GM10847 (cell line): ENCODE results near the gene KIF18B.

Experiments used
- POLR2A ChIP-seq: IDR thresholded peaks from 2 replicates; pipeline ENCODE4 v1.6.1; 2011; ENCODE audit not compliant: insufficient read length; ENCODE audit errors: extremely low read depth

The KIF18B gene

DNA sequence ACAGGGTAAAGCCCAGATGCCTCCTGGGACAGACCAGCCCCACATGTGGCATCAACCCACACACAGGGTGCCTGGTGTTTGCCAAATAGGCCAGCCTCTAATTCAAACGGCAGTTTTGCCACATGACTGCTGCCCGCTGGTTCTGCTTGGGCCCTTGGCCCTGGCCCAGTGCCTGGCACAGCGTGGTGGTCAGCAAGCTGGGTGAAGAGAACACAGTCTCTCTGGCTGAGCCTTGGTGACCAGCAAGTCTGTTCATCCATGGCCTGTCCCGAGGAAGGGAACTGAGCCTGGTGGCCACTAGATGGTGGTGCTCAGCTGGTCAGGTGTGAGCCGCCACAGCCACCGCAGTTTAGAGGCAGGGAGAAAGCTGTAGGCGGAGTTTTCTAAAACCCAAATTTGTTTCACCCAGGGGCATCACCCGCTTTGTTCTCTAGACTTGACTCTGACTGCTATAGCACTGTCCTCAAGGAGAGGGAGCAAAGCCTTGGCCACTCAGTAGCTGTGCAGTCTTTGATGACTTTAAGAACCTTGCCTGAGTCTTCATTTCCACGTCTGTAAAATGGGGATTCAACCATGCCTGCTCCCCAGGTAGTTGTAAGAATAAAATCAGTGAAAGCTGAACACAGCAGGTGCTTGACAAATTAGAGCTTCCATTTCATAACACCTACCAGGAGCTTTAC lies 27.5 kb downstream of the KIF18B start:
- no peak for TF ChIP-seq POLR2A

DNA sequence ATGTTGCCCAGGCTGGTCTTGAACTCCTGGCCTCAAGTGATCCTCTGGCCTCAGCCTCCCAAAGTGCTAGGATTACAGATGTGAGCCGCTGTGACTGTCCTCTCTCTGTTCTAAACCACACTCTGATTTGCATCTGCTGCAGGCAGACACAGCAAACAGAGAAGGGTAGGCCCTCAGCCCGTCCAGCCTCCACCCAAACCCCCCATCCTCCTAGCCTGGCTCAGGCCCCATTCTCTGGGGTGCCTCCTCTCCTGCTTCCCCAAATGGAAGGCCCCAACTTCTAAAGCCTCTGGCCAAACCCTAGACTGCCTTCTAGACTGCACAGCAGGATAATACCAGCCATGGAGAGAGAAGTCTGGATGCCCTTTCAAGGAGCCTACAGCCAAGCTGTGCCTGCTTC lies 28.2 kb downstream of the KIF18B start:
- TF ChIP-seq POLR2A = no peak

DNA sequence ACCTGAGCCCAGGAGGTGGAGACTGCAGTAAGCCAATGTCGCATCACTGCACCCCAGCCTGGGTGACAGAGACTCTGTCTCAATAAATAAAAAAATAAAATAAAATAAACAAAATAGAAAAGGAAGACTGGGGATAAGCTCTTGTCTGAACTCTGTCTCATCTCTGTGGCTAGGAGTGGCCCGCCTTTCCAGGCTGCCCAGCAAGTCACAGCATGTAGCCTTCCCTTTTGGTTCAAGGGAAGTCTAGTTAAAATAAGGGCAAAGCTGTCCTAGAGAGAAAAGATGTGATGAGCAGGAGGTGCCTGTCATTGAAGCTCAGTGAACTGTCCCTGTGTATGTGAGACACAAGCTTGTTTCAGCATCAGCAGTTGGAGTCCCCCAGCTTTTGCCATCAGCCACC lies 29.6 kb downstream of the KIF18B start:
- no peak for TF ChIP-seq POLR2A

DNA sequence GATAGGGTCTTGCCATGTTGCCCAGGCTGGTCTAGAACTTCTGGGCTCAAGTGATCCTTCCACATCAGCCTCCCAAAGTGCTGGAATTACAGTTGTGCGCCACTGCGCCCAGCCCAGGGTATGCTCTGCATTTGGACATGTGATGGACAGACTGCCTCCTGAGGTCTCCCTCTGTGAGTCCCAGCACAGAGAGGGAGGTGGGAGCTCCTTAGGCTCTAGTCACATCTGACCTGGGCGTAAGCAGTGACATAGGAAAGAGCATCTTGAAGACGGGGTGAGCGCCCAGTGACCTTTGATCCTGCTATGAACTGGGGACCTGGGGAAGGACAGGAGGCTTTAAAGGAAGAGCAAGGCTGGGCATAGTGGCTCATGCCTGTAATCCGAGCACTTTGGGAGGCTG lies 30.1 kb downstream of the KIF18B start:
- TF ChIP-seq POLR2A = no peak

DNA sequence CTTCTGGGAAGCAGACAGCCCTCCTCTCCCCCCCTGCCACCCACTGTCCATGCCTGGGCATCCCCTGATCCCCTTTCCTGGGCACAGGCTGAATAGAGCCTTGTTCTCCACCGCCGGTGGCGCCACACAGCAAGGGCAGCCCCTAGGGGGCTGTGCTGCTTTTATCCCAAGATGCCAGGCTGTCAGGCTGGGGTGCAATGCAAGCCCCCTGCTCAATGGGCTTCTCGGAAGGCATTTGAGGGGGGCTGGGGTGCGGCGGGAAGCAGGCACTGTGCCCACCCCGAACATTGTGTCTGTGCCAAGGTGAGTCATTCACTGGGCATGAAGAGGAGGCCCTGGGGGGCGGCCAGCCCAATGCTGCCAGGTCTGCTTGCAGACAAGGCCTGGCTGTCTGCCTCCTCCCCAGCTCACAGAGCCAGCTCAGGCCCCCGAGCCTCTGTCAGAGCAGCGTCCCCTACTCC lies 30.8 kb downstream of the KIF18B start:
- no peak for TF ChIP-seq POLR2A

DNA sequence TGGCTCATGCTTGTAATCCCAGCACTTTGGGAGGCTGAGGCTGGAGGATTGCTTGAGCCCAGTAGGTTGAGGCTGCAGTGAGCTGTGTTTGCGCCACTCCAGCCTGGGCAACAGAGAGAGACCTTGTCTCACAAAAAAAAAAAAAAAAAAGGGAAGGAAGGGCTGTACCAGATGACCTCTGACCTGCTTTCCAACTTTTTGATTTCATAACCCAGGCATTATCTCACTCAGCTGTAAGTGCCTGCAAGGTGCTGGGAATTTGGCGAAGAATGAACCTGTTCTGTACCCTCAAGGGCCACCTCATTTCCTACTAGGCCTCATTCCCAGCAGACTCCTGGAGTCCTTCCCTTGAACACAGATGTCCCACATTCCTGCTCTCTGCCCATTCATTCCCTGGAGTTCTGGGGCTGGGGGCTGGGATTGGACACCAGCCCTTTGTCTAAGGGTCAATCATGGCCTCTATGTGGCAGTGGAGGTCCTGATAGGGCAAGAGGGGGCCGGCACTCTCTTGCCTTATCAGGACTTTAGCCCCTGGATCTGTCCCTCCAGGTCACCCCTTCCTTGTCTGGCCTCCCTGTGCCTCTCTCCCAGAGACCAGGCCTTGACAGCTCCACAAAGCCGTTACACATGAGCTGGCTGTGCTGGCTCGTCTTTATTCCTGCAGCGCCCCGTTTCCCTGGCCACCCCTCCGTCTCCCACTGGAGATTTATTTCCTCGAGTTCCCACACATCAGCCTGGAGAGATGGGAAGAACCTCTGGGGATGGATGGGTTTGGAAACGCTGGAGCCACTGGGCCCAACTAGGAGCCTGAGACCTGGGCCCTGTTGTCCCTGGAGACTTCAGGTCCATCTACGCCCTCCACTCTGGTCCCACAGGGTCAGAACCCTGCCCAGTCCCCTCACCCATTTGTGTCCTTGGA lies 31.5 kb downstream of the KIF18B start:
- TF ChIP-seq POLR2A = no peak

DNA sequence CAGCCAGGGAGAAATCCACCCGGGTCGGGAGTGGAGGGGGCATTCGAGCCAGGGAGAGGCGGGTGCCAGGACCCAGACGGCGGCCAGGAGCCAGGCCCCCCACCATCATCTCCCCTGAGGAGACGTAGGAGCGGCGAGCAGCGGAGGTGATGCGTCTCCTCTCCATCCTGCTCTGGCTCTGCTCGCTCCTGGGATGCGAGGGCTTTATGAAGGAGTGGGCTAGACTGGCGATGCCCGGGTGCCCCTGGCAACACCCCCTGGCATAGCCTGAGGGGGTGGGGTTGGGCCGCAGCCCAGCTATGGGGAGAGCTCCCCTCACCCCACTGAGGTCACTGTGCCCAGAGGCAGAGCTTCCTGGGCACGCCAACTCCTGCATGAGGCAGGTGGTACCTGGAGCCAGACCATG lies 32.2 kb downstream of the KIF18B start, which contains the start of gene GFAP:
TSS of gene GFAP (minus strand) at position 180 of the 406 bp plus-strand sequence. CDS start at position 166, 14 bp downstream.
- no peak for TF ChIP-seq POLR2A

DNA sequence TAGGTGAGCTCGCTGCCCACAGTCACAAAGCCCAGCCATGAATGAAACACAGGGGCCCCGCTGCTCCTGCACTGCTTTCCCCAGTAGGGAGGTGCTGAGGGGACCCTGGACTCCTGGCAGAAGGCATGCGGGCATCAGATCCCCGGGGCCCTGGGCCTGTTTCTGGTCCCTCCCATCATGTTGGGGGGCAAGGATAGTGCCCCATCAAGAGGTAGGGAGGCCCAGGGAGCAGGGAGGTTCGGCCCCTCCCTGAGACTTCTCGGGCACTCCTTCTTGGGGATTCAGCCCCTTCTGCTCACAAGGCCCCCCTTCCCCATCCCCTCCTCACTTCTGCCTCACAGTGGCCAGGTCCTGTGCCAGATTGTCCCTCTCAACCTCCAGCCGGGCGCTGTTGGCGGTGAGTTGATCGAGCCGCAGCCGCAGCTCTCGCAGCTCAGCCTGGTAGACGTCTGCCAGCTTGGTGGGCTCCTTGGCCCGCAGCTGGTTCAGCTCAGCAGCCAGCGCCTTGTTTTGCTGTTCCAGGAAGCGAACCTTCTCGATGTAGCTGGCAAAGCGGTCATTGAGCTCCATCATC lies 32.8 kb downstream of the KIF18B start:
- no peak for TF ChIP-seq POLR2A

DNA sequence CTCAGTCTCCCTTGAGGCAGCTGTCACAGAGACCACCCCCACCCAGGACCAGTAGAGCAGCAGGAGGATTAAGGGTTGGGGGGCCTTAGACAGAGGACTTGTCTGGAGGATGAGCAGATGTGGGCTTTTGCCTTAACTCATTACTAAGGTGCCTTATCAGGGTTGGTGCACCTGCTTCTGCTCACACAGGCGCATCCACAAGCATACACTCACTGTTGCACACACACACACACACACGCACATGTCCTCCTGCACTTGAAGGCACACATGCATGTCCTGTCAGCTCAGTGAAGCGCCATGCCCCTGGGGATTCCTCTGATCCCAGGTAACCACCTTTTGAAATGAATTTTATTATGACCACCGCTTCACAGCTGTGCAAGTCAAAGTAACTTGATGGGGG lies 33.4 kb downstream of the KIF18B start:
- TF ChIP-seq POLR2A = no peak

DNA sequence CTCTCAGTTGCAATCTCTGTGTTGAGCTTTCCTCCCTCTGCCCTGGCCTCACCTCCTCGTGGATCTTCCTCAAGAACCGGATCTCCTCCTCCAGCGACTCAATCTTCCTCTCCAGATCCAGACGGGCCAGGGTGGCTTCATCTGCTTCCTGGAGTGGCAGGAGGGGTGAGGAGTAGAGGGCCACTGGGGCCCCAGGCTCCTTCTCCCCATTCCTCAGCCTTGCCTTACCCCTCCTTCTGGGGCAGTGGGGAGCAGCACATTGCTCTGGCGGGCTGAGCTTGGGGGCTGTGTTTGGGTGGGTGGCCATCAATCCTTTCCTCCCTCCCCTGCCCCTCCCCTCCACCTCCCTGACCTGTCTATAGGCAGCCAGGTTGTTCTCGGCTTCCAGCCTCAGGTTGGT lies 33.9 kb downstream of the KIF18B start:
- TF ChIP-seq POLR2A = no peak

DNA sequence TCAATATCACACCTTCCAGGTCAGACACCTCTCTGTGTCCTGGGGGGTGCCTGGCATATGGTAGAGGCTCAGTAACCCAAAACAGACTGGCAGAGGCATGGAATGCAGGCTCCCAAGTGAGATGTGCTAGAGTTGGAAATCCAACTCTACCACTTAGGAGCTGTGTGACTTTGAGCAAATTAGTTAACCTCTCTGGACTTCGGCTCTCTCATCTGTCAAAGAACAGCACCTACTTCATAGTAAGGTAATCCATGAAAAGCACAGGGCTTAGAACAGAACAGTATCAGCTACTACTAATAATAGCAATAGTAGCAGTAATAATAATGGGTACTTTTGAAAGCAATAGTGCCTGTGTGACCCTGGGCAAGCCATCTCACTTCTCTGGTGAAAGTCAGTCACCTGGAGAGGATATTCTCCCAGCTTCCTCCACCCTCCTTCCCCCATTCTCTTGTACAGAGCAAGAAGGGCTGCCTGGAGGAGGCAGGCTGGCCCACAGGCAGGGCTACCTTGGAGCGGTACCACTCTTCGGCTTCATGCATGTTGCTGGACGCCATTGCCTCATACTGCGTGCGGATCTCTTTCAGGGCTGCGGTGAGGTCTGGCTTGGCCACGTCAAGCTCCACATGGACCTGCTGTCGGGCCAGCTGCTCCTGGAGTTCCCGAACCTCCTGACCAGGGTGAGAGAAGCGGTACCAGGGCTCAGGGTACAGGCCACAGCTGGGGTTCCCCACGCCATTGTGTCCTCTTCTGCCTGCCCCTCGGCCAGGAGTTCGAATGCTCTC lies 34.6 kb downstream of the KIF18B start:
- TF ChIP-seq POLR2A = no peak

DNA sequence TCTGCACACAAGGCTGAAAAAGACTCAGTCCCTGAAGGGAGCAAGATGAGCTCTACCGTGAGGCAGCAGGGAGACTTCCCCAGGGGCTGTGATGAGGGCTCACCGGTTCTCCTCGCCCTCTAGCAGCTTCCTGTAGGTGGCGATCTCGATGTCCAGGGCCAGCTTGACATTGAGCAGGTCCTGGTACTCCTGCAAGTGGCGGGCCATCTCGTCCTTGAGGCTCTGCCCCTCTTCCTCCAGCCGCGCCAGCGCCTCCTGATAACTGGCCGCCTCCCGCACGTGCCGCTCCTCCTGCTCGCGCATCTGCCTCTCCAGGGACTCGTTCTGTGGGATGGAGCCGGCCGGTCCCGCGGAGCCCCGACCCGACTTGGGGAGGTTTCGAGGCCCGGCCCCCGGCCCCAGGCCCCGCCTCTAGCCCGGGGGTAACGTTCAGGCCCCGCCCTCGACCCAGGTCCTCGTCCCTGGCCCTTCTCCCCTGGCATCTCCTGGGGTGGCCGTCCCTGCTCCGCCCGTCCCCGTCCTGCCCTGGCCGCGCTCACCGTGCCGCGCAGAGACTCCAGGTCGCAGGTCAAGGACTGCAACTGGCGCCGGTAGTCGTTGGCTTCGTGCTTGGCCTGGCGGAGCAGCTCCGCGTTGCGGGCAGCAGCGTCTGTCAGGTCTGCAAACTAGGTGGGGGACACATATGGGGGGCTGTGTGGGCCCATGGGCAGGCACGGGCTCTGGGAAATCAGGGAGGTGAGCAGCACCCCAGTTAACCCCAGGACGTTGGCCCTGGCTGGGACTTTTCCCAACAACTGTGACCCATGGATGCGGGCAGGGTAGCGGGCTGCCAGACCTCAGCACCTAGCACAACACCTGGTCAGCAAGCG lies 36.2 kb downstream of the KIF18B start:
- no peak for TF ChIP-seq POLR2A

DNA sequence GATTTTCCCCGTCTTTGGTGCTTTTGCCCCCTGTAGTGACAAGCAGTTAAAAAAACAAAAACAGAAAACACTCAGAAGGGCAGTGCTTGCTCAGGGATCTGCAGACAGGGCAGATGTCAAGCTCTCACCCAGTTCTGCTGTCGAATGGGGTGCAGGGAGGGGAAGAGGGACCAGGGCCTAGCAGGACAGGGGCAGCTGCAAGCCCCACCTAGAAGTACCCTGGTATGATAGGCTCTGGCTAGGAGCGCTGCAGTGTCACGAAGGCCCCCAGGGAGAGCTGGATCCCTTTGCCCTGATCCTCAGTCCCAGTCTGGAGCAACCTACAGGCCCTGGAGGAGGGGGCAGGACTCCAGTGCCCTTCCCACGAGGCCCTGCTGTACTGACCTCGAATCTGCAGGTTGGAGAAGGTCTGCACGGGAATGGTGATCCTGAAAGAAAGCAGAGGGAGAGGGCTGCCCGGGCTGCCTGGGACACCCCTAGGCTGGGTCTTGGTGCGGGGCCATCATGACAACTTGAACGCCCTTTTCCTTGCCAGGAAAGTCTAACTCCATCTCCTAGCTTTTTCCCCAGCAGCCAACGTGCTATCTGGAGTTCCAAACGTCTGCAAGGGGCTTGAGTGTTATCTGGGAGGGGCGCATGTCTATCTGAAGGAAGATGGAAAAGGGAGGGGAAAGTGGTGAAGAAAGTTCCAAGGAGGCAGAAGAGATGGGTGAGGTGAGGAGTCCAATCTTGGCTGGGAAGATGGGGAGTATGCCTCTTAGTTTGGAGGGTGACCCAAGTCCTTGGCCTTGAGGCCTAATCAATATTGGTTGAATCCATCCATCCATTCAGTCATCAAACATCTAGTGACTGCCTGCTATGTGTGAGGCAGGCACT lies 37.1 kb downstream of the KIF18B start:
- no peak for TF ChIP-seq POLR2A
